HEK293 (cell line): Measurements from ENCODE around the gene PSAP.

Experiments
- CTCF ChIA-PET: fragments of 350-600 bp; formaldehyde crosslinking; extraction: SDS; loops from one replicate; lab custom pipeline; 2021; ENCODE audit warnings: antibody characterized with exemption; lab: Yijun Ruan, JAX
- POLR2A ChIA-PET: fragments of 300-600 bp; formaldehyde crosslinking; extraction: SDS; loops from one replicate; lab custom pipeline; 2020; ENCODE audit warnings: antibody characterized with exemption, inconsistent platforms; lab: Yijun Ruan, JAX
- H3K27ac ChIP-seq: fragments of 200-500 bp; sonication (Bioruptor generic); 2 replicates; pipeline ENCODE4 v1.5.1; 2014; ENCODE audit warnings: low read depth, low read length, control low read depth, inconsistent platforms; ENCODE audit errors: extremely low read depth
- H3K36me3 ChIP-seq, 2 experiments: fragments of 200-500 bp in 1 of 2; sonication (Bioruptor generic) in 1 of 2; 1 replicate in 1 of 2; 2 replicates in 1 of 2; pipeline ENCODE4 v1.5.1; 2014 to 2017; ENCODE audit warnings: inconsistent platforms in 2 of 2, low read length in 2 of 2; ENCODE audit not compliant: control insufficient read depth in 2 of 2, insufficient read depth in 1 of 2
- H3K4me1 ChIP-seq: fragments of 200-500 bp; sonication (Bioruptor generic); 2 replicates; pipeline ENCODE4 v1.5.1; 2014; ENCODE audit warnings: mild to moderate bottlenecking, low read length, inconsistent platforms; ENCODE audit not compliant: control insufficient read depth, insufficient read depth
- H3K4me3 ChIP-seq: 2 replicates; pipeline ENCODE4 v1.5.1; 2011; ENCODE audit warnings: low read depth, mild to moderate bottlenecking, control low read depth, low read length, moderate library complexity
- H3K9me3 ChIP-seq: fragments of 200-500 bp; sonication (Bioruptor generic); 2 replicates; pipeline ENCODE4 v1.5.1; 2014; ENCODE audit warnings: low read depth, low read length, inconsistent platforms; ENCODE audit not compliant: control insufficient read depth, insufficient read depth
- PATZ1 ChIP-seq: fragments of 450-650 bp; formaldehyde crosslinking; IDR thresholded peaks from 2 replicates; pipeline ENCODE4 v1.5.1; 2016; ENCODE audit warnings: missing biosample characterization, missing genetic modification characterization
- SP3 ChIP-seq: fragments of 450-650 bp; formaldehyde crosslinking; IDR thresholded peaks from 2 replicates; pipeline ENCODE4 v1.5.1; 2016; ENCODE audit warnings: missing biosample characterization, missing genetic modification characterization
- TRIM28 ChIP-seq: IDR thresholded peaks from 2 replicates; pipeline ENCODE4 v1.6.1; 2011; ENCODE audit warnings: low read length, control low read depth, borderline replicate concordance
- YY2 ChIP-seq: fragments of 450-650 bp; formaldehyde crosslinking; IDR thresholded peaks from 2 replicates; pipeline ENCODE4 v1.5.1; 2016; ENCODE audit warnings: missing biosample characterization, missing genetic modification characterization
- ZNF138 ChIP-seq: fragments of 450-650 bp; formaldehyde crosslinking; IDR thresholded peaks from 2 replicates; pipeline ENCODE4 v1.5.1; 2016; ENCODE audit warnings: missing biosample characterization, missing genetic modification characterization, borderline replicate concordance
- ZNF140 ChIP-seq: fragments of 450-650 bp; formaldehyde crosslinking; IDR thresholded peaks from 2 replicates; pipeline ENCODE4 v1.5.1; 2016; ENCODE audit warnings: missing biosample characterization, missing genetic modification characterization
- ZNF202 ChIP-seq: fragments of 450-650 bp; formaldehyde crosslinking; IDR thresholded peaks from 2 replicates; pipeline ENCODE4 v1.5.1; 2016; ENCODE audit warnings: missing biosample characterization, missing genetic modification characterization, borderline replicate concordance
- ZNF501 ChIP-seq: fragments of 450-650 bp; formaldehyde crosslinking; IDR thresholded peaks from 2 replicates; pipeline ENCODE4 v1.5.1; 2016; ENCODE audit warnings: missing biosample characterization, missing genetic modification characterization
- ZNF518A ChIP-seq: fragments of 450-650 bp; formaldehyde crosslinking; conservative IDR thresholded peaks from 2 replicates; pipeline ENCODE4 v1.5.1; 2016; ENCODE audit warnings: low read depth, missing biosample characterization, missing genetic modification characterization
- ZNF548 ChIP-seq: fragments of 450-650 bp; formaldehyde crosslinking; IDR thresholded peaks from 2 replicates; pipeline ENCODE4 v1.5.1; 2016; ENCODE audit warnings: missing biosample characterization, missing genetic modification characterization
- ZNF571 ChIP-seq: fragments of 450-650 bp; formaldehyde crosslinking; IDR thresholded peaks from 2 replicates; pipeline ENCODE4 v1.5.0; 2017; ENCODE audit warnings: missing biosample characterization, missing genetic modification characterization
- ZNF580 ChIP-seq: fragments of 450-650 bp; formaldehyde crosslinking; IDR thresholded peaks from 2 replicates; pipeline ENCODE4 v1.5.1; 2016; ENCODE audit warnings: missing biosample characterization, missing genetic modification characterization
- ZNF629 ChIP-seq: fragments of 450-650 bp; formaldehyde crosslinking; IDR thresholded peaks from 2 replicates; pipeline ENCODE4 v1.5.1; 2017; ENCODE audit warnings: missing biosample characterization, missing genetic modification characterization
- ZNF677 ChIP-seq: fragments of 450-650 bp; IDR thresholded peaks from 2 replicates; pipeline ENCODE4 v1.5.0; 2018; ENCODE audit warnings: missing biosample characterization, mild to moderate bottlenecking, missing genetic modification characterization, moderate library complexity
- ZNF791 ChIP-seq: fragments of 450-650 bp; formaldehyde crosslinking; IDR thresholded peaks from 2 replicates; pipeline ENCODE4 v1.5.1; 2016; ENCODE audit warnings: missing biosample characterization, missing genetic modification characterization

Gene PSAP

GRCh38 chr10:71769279-71769823, 81.7 kb downstream of the PSAP start:
- no peak for TF ChIP-seq ZNF518A
- TF ChIP-seq ZNF138 = no peak
- no peak for TF ChIP-seq YY2
- no peak for TF ChIP-seq PATZ1 (tag by site-specific recombination)
- no peak for TF ChIP-seq ZNF548 (tag by site-specific recombination)
- no peak for TF ChIP-seq ZNF571 (tag by site-specific recombination)
- TF ChIP-seq ZNF580 (tag by site-specific recombination) = no peak
- no peak for TF ChIP-seq TRIM28
- TF ChIP-seq SP3 = no peak
- no peak for TF ChIP-seq ZNF629 (tag by site-specific recombination)
- POLR2A ChIA-PET = no interaction called here
- Histone ChIP-seq H3K36me3 (no peaks in the 10 kb centered on the region), H3K27ac (no peak overlapping the region), H3K4me1 (no peaks in the 10 kb centered on the region; the same call in 1 of the 2 replicates), H3K4me3 (no peak overlapping the region), H3K9me3 (no peaks in the 10 kb centered on the region)
- CTCF ChIA-PET = no interaction called here

- POLR2A ChIA-PET = no interaction called here
- TF ChIP-seq ZNF501 (tag by site-specific recombination) (no peak), ZNF677 (tag by site-specific recombination) (no peak), ZNF791 (tag by site-specific recombination) (no peak), SP3 (no peak), ZNF202 (tag by site-specific recombination) (no peak), ZNF140 (no peak)
- no peaks in the 10 kb centered on the region; the same call in 1 of the 2 replicates for H3K4me1 ChIP-seq
- no peak overlapping the region for H3K27ac ChIP-seq
- CTCF ChIA-PET = interaction anchor here (0.7 to 0.9 kb wide), 2 partner anchors 42 to 448 kb away, joined by 3 to 6 read pairs; no protein-coding TSS in a partner anchor
- H3K36me3 ChIP-seq = no peaks in the 10 kb centered on the region
- H3K4me3 ChIP-seq = no peak overlapping the region
- no peaks in the 10 kb centered on the region for H3K9me3 ChIP-seq
These were observed 83.5 kb downstream of the PSAP start for GRCh38 chr10:71767420-71768035.
